Neural progenitor cell (in vitro differentiated cells): ENCODE measurements around the gene DIO3. TPM values are rescaled to one million over a fixed set of nuclear protein-coding genes. Genes with fewer than 3 reads are reported as not detected.

Source experiments
- DNase-seq: peaks from one replicate; pipeline ENCODE4 v3.0.0-alpha.2; 2016; ENCODE audit warnings: low spot score
- H2AFZ ChIP-seq: fragments of 200-600 bp; sonication (generic); replicated peaks from 2 replicates; pipeline ENCODE4 v1.6.1; 2016; ENCODE audit warnings: antibody characterized with exemption
- H3F3A ChIP-seq: fragments of 200-600 bp; sonication (generic); 2 replicates; pipeline ENCODE4 v1.6.1; 2016; ENCODE audit warnings: antibody characterized with exemption, low read depth
- H3K27ac ChIP-seq: fragments of 200-600 bp; sonication (generic); 2 replicates; pipeline ENCODE4 v1.5.1; 2016; ENCODE audit warnings: mild to moderate bottlenecking
- H3K27me3 ChIP-seq: fragments of 200-600 bp; sonication (generic); 2 replicates; pipeline ENCODE4 v1.6.1; 2016; ENCODE audit warnings: mild to moderate bottlenecking, moderate library complexity
- H3K36me3 ChIP-seq: fragments of 200-600 bp; sonication (generic); 2 replicates; pipeline ENCODE4 v1.5.1; 2016
- H3K4me1 ChIP-seq: fragments of 200-600 bp; sonication (generic); 2 replicates; pipeline ENCODE4 v1.6.1; 2016; ENCODE audit warnings: mixed run types
- H3K4me2 ChIP-seq: fragments of 200-600 bp; sonication (generic); 2 replicates; pipeline ENCODE4 v1.6.1; 2016
- H3K4me3 ChIP-seq: fragments of 200-600 bp; sonication (generic); 2 replicates; pipeline ENCODE4 v1.5.1; 2016
- H3K79me2 ChIP-seq: fragments of 200-600 bp; sonication (generic); 2 replicates; pipeline ENCODE4 v1.6.1; 2016; ENCODE audit warnings: low read depth
- H3K9ac ChIP-seq: fragments of 200-600 bp; sonication (generic); 2 replicates; pipeline ENCODE4 v1.6.1; 2016
- H3K9me3 ChIP-seq: fragments of 200-600 bp; sonication (generic); 2 replicates; pipeline ENCODE4 v1.5.1; 2016; ENCODE audit warnings: low read depth
- H4K20me1 ChIP-seq: fragments of 200-600 bp; sonication (generic); 2 replicates; pipeline ENCODE4 v1.6.1; 2016; ENCODE audit warnings: low read depth
- H3K27ac Mint-ChIP-seq: 3 replicates; pipeline ENCODE4 v1.8.0; 2021; ENCODE audit warnings: mixed read lengths
- H3K27me3 Mint-ChIP-seq: 2 replicates; pipeline ENCODE4 v1.8.0; 2022; ENCODE audit warnings: low read depth, mild to moderate bottlenecking, inconsistent platforms, moderate library complexity, mixed read lengths; ENCODE audit not compliant: insufficient read depth
- H3K36me3 Mint-ChIP-seq: 3 replicates; pipeline ENCODE4 v1.8.0; 2021; ENCODE audit warnings: mixed read lengths
- H3K4me1 Mint-ChIP-seq: 3 replicates; pipeline ENCODE4 v1.8.0; 2021; ENCODE audit warnings: mixed read lengths
- H3K4me3 Mint-ChIP-seq: 3 replicates; pipeline ENCODE4 v1.8.0; 2021; ENCODE audit warnings: mild to moderate bottlenecking, moderate library complexity, mixed read lengths
- H3K9me3 Mint-ChIP-seq: 3 replicates; pipeline ENCODE4 v1.8.0; 2020; ENCODE audit warnings: mixed read lengths
- CTCF ChIP-seq: fragments of 200-600 bp; sonication (generic); IDR thresholded peaks from 2 replicates; pipeline ENCODE4 v1.5.1; 2017; ENCODE audit warnings: antibody characterized with exemption, mild to moderate bottlenecking
- EZH2 ChIP-seq: fragments of 200-600 bp; sonication (generic); IDR thresholded peaks from 2 replicates; pipeline ENCODE4 v1.6.1; 2017; ENCODE audit warnings: antibody characterized with exemption, mild to moderate bottlenecking, moderate library complexity
- EZH2phosphoT487 ChIP-seq: fragments of 200-600 bp; sonication (generic); IDR thresholded peaks from 2 replicates; pipeline ENCODE4 v1.6.1; 2017; ENCODE audit warnings: antibody characterized with exemption
- total RNA-seq: library from RNA; depleted of rRNA; stranded (reverse); fragments of >200 nt; gene quantifications from 2 replicates; pipeline ENCODE4 v1.2.3, GENCODE V29; 2015; ENCODE audit warnings: low replicate concordance

The DIO3 gene
- total RNA-seq, 1 donor from 2014 or later, result 0.90 TPM

GRCh38 chr14:101579372-101580080 lies 18.2 kb downstream of the DIO3 start:
- Histone ChIP-seq H3K4me2 (no peak overlapping the region), H3K4me3 (no peak overlapping the region), H3K4me1 (no peaks in the 10 kb centered on the region), H3K79me2 (no peaks in the 10 kb centered on the region), H3K36me3 (no peaks in the 10 kb centered on the region), H3F3A (no peaks in the 10 kb centered on the region), H2AFZ (no peak overlapping the region), H3K27me3 (peaks cover 10% of the 10 kb centered on the region), H3K27ac (no peak overlapping the region), H3K9me3 (no peaks in the 10 kb centered on the region), H3K9ac (no peak overlapping the region), H4K20me1 (no peaks in the 10 kb centered on the region)
- no peaks in the 10 kb centered on the region for H3K4me1 Mint-ChIP-seq
- H3K9me3 Mint-ChIP-seq, result peaks cover 2% of the 10 kb centered on the region
- H3K4me3 Mint-ChIP-seq, result no peak overlapping the region
- no peaks in the 10 kb centered on the region for H3K36me3 Mint-ChIP-seq
- H3K27me3 Mint-ChIP-seq, result peaks cover 12% of the 10 kb centered on the region
- H3K27ac Mint-ChIP-seq, result no peak overlapping the region
- TF ChIP-seq EZH2phosphoT487 (no peak), CTCF (no peak), EZH2 (no peak)
- no peak for DNase-seq

GRCh38 chr14:101581806-101582205 lies 20.5 kb downstream of the DIO3 start:
- Histone ChIP-seq H3K4me3 (no peak overlapping the region), H2AFZ (no peak overlapping the region), H3F3A (no peaks in the 10 kb centered on the region), H3K27me3 (peaks cover 5% of the 10 kb centered on the region), H3K27ac (no peak overlapping the region), H3K9ac (no peak overlapping the region), H4K20me1 (no peaks in the 10 kb centered on the region), H3K4me2 (no peak overlapping the region), H3K9me3 (no peaks in the 10 kb centered on the region), H3K79me2 (no peaks in the 10 kb centered on the region), H3K36me3 (no peaks in the 10 kb centered on the region), H3K4me1 (peaks cover 5% of the 10 kb centered on the region)
- Mint-ChIP-seq H3K27me3 (peaks cover 9% of the 10 kb centered on the region), H3K4me3 (no peak overlapping the region), H3K9me3 (peaks cover 2% of the 10 kb centered on the region), H3K27ac (no peak overlapping the region), H3K36me3 (no peaks in the 10 kb centered on the region), H3K4me1 (peaks cover 4% of the 10 kb centered on the region)
- DNase-seq, result no peak
- no peak for TF ChIP-seq EZH2
- TF ChIP-seq EZH2phosphoT487, result no peak
- TF ChIP-seq CTCF, result no peak

GRCh38 chr14:101582294-101582693 lies 21.0 kb downstream of the DIO3 start:
- H3K4me1 ChIP-seq, result peaks cover 10% of the 10 kb centered on the region
- H3K9me3 ChIP-seq, result no peaks in the 10 kb centered on the region
- H3K9ac ChIP-seq, result no peak overlapping the region
- no peak overlapping the region for H3K27ac ChIP-seq
- no peak overlapping the region for H2AFZ ChIP-seq
- H3K4me3 Mint-ChIP-seq, result no peak overlapping the region
- H3K36me3 ChIP-seq, result no peaks in the 10 kb centered on the region
- no peaks in the 10 kb centered on the region for H4K20me1 ChIP-seq
- H3K27me3 ChIP-seq, result peaks cover 5% of the 10 kb centered on the region
- no peak for TF ChIP-seq EZH2phosphoT487
- TF ChIP-seq CTCF, result no peak
- no peak for TF ChIP-seq EZH2
- H3K27me3 Mint-ChIP-seq, result peaks cover 9% of the 10 kb centered on the region
- peaks cover 9% of the 10 kb centered on the region for H3K4me1 Mint-ChIP-seq
- no peak overlapping the region for H3K4me2 ChIP-seq
- H3K4me3 ChIP-seq, result no peak overlapping the region
- DNase-seq, result no peak
- H3F3A ChIP-seq, result peaks cover 4% of the 10 kb centered on the region
- H3K27ac Mint-ChIP-seq, result no peak overlapping the region
- H3K36me3 Mint-ChIP-seq, result no peaks in the 10 kb centered on the region
- peaks cover 2% of the 10 kb centered on the region for H3K9me3 Mint-ChIP-seq
- H3K79me2 ChIP-seq, result no peaks in the 10 kb centered on the region
